Gastroesophageal sphincter (tissue), 4 donors: ENCODE results near the gene EXOG. TPM values are rescaled to one million over a fixed set of nuclear protein-coding genes. Genes with fewer than 3 reads are reported as not detected.

ENCODE experiments used
- ATAC-seq: fragments of 150-250 bp; one replicate; pipeline ENCODE4 v1.9.1; 2016; ENCODE audit warnings: mild to moderate bottlenecking, moderate library complexity
- H3K27ac ChIP-seq, 4 donors: fragments of 200-600 bp; sonication (generic) in 3 of 4; 1 replicate in 3 of 4; 2 replicates in 1 of 4; pipeline ENCODE4 v1.5.1; 2016 to 2019
- H3K27me3 ChIP-seq: fragments of 200-600 bp; sonication (generic); one replicate; pipeline ENCODE4 v1.5.1; 2019
- H3K36me3 ChIP-seq, 2 donors: fragments of 200-600 bp; sonication (generic); one replicate each; pipeline ENCODE4 v1.5.1; 2019; ENCODE audit warnings: control low read depth in 1 of 2
- H3K4me1 ChIP-seq, 3 donors: fragments of 200-600 bp; sonication (generic); 1 replicate in 2 of 3; 2 replicates in 1 of 3; pipeline ENCODE4 v1.5.1; 2016 to 2019; ENCODE audit warnings: control low read depth in 2 of 3
- H3K4me3 ChIP-seq, 2 donors: fragments of 200-600 bp; sonication (generic); one replicate each; pipeline ENCODE4 v1.5.1; 2019; ENCODE audit warnings: mild to moderate bottlenecking in 1 of 2, moderate library complexity in 1 of 2
- H3K9me3 ChIP-seq, 3 donors: fragments of 200-600 bp; sonication (generic); one replicate each; pipeline ENCODE4 v1.5.1; 2017 to 2019; ENCODE audit warnings: control low read depth in 2 of 3
- CTCF ChIP-seq, 4 experiments: fragments of 200-600 bp in 2 of 4; fragments of 450-650 bp in 2 of 4; sonication (generic) in 1 of 4; IDR thresholded peaks; one replicate each; pipeline ENCODE4 v1.5.1; 2017 to 2019; ENCODE audit warnings: antibody characterized with exemption in 4 of 4, mild to moderate bottlenecking in 2 of 4, moderate library complexity in 2 of 4
- EP300 ChIP-seq: sonication (generic); formaldehyde crosslinking; IDR thresholded peaks from one replicate; pipeline ENCODE4 v1.6.1; 2017; ENCODE audit warnings: antibody characterized with exemption, mild to moderate bottlenecking
- POLR2A ChIP-seq, 2 donors: fragments of 450-650 bp; IDR thresholded peaks; one replicate each; pipeline ENCODE4 v1.6.1; 2017; ENCODE audit warnings: antibody characterized with exemption in 2 of 2, mild to moderate bottlenecking in 2 of 2, moderate library complexity in 1 of 2
- POLR2AphosphoS5 ChIP-seq: sonication (generic); formaldehyde crosslinking; IDR thresholded peaks from one replicate; pipeline ENCODE4 v1.6.1; 2017; ENCODE audit warnings: antibody characterized with exemption
- WGBS, 2 donors: methylation state at CpG; one replicate each; pipeline ENCODE4 v1.1.5; 2018; ENCODE audit warnings: low coverage in 1 of 2; 5-methylcytosine and 5-hydroxymethylcytosine counted together
- total RNA-seq, 4 donors: library from RNA; depleted of rRNA; stranded (reverse); fragments of >200 nt; gene quantifications; one replicate each; pipeline ENCODE4 v1.1.0, GENCODE V29; 2016

EXOG gene
- total RNA-seq, 4 donors from 2014 or later = 10.5 to 38.3 (median 19.3) TPM

- no peaks in the 10 kb centered on the region for H3K27me3 ChIP-seq
- H3K4me3 ChIP-seq = no peak overlapping the region
- no peaks in the 10 kb centered on the region for H3K9me3 ChIP-seq
- ATAC-seq = no peak
- WGBS, 2 donors = 77 to 81% methylated on average over 3 of the region's 3 CpGs
- no peak overlapping the region for H3K27ac ChIP-seq
- H3K4me1 ChIP-seq = no peaks in the 10 kb centered on the region
- H3K36me3 ChIP-seq = peaks cover 0 to 45% of the 10 kb centered on the region in 2 donors
- TF ChIP-seq CTCF (IDR thresholded peaks at IDR 0.05) = no peak
Observed at GRCh38 chr3:38487323-38487722, 8.8 kb upstream of the EXOG start.

GRCh38 chr3:38488949-38489348 is 7.2 kb upstream of the EXOG start:
- peaks cover 0 to 10% (median 0%) of the 10 kb centered on the region in 3 donors for H3K4me1 ChIP-seq
- H3K27ac ChIP-seq = no peak overlapping the region
- H3K36me3 ChIP-seq = peaks cover 0 to 29% of the 10 kb centered on the region in 2 donors
- no peak for ATAC-seq
- WGBS, 2 donors = 90 to 94% methylated on average over 2 of the region's 2 CpGs
- no peaks in the 10 kb centered on the region for H3K27me3 ChIP-seq
- TF ChIP-seq POLR2AphosphoS5 (no peak), CTCF (IDR thresholded peaks at IDR 0.05) (no peak), POLR2A (IDR thresholded peaks at IDR 0.05) (no peak), EP300 (no peak)
- no peak overlapping the region for H3K4me3 ChIP-seq
- no peaks in the 10 kb centered on the region for H3K9me3 ChIP-seq

- peaks cover 0 to 21% of the 10 kb centered on the region in 2 donors for H3K36me3 ChIP-seq
- ATAC-seq = no peak
- 90 to 100% methylated on average over 1 of the region's 2 CpGs for WGBS, 2 donors
- H3K4me3 ChIP-seq = no peak overlapping the region
- H3K4me1 ChIP-seq = peaks cover 0 to 10% (median 0%) of the 10 kb centered on the region in 3 donors
- H3K9me3 ChIP-seq = no peaks in the 10 kb centered on the region
- no peaks in the 10 kb centered on the region for H3K27me3 ChIP-seq
- no peak overlapping the region for H3K27ac ChIP-seq
- TF ChIP-seq POLR2A (IDR thresholded peaks at IDR 0.05) (no peak), CTCF (IDR thresholded peaks at IDR 0.05) (no peak), EP300 (no peak), POLR2AphosphoS5 (no peak)
Observed at GRCh38 chr3:38489766-38490165, 6.4 kb upstream of the EXOG start.

GRCh38 chr3:38490281-38491030 is 5.7 kb upstream of the EXOG start:
- Histone ChIP-seq H3K4me1 (peaks cover 0 to 10% (median 0%) of the 10 kb centered on the region in 3 donors), H3K27ac (no peak overlapping the region), H3K36me3 (peaks cover 0 to 14% of the 10 kb centered on the region in 2 donors), H3K27me3 (no peaks in the 10 kb centered on the region), H3K4me3 (no peak overlapping the region), H3K9me3 (no peaks in the 10 kb centered on the region)
- TF ChIP-seq EP300 (no peak), POLR2A (IDR thresholded peaks at IDR 0.05) (no peak), CTCF (IDR thresholded peaks at IDR 0.05) (no peak), POLR2AphosphoS5 (no peak)
- no peak for ATAC-seq
- WGBS, 2 donors = 79 to 80% methylated on average over 8 to 11 of the region's 11 CpGs

GRCh38 chr3:38491215-38491614 is 4.9 kb upstream of the EXOG start:
- Histone ChIP-seq H3K4me1 (peaks cover 0 to 10% (median 0%) of the 10 kb centered on the region in 3 donors), H3K36me3 (peaks cover 0 to 10% of the 10 kb centered on the region in 2 donors), H3K9me3 (no peaks in the 10 kb centered on the region), H3K4me3 (no peak overlapping the region), H3K27ac (no peak overlapping the region), H3K27me3 (no peaks in the 10 kb centered on the region)
- WGBS, 2 donors = 93 to 94% methylated on average over 5 to 6 of the region's 6 CpGs
- no peak for ATAC-seq
- TF ChIP-seq EP300 = no peak
- no peak for TF ChIP-seq POLR2A (IDR thresholded peaks at IDR 0.05)
- TF ChIP-seq CTCF (IDR thresholded peaks at IDR 0.05) = no peak
- no peak for TF ChIP-seq POLR2AphosphoS5
